GM13976 (cell line): ENCODE measurements around the gene SELENOW.
"Not testable (repeated sequence)": the region's sequence is repeated elsewhere in the genome, so short reads cannot be mapped to it uniquely, and the experiment has no call there.

ENCODE experiments used
- DNase-seq: peaks from one replicate; pipeline ENCODE4 v3.0.0; 2012; ENCODE audit warnings: low spot score
- in situ Hi-C: fragments of 300-500 bp; cut with MboI; formaldehyde crosslinking; loops from one replicate; pipeline ENCODE4 v1.12.0; 2022; ENCODE audit warnings: low sequenced_read_pairs, mixed read lengths, inconsistent platforms; ENCODE audit not compliant: unreplicated experiment
- TF ChIP-seq, protein P1 (sequence below): IDR thresholded peaks from 2 replicates; pipeline ENCODE4 v1.5.1; 2012; ENCODE audit warnings: borderline replicate concordance, mild to moderate bottlenecking; ENCODE audit not compliant: insufficient read depth; ENCODE audit errors: extremely low read depth, missing control alignments, control extremely low read depth

SELENOW gene

GRCh38 chr19:47792616-47793015, 14.1 kb downstream of the SELENOW start:
- DNase-seq = no peak
- TF ChIP-seq, protein P1, sequence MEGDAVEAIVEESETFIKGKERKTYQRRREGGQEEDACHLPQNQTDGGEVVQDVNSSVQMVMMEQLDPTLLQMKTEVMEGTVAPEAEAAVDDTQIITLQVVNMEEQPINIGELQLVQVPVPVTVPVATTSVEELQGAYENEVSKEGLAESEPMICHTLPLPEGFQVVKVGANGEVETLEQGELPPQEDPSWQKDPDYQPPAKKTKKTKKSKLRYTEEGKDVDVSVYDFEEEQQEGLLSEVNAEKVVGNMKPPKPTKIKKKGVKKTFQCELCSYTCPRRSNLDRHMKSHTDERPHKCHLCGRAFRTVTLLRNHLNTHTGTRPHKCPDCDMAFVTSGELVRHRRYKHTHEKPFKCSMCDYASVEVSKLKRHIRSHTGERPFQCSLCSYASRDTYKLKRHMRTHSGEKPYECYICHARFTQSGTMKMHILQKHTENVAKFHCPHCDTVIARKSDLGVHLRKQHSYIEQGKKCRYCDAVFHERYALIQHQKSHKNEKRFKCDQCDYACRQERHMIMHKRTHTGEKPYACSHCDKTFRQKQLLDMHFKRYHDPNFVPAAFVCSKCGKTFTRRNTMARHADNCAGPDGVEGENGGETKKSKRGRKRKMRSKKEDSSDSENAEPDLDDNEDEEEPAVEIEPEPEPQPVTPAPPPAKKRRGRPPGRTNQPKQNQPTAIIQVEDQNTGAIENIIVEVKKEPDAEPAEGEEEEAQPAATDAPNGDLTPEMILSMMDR = no peak
- in situ Hi-C loops = no loop called here

GRCh38 chr19:47794526-47794925, 16.0 kb downstream of the SELENOW start:
- in situ Hi-C loops = no loop called here
- no peak for DNase-seq

DNA sequence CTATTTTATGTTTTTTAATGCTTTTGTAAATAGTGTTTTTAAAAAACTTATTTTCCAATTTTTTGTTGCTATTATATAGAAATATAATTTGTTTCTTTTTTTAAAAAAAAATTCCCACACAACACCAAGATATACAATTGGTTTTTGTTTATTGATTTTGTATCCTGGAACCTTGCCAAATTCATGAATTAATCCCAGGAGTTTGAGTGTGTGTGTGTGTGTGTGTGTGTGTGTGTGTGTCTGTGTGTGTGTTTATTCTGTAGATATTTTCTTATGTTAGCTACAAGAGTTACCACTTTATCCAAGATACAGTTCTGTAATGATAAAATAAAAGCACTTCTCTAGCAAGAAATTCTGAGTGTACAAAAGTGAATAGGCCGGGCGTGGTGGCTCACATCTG, 18.3 kb downstream of the SELENOW start:
- no peak for DNase-seq
- in situ Hi-C loops = no loop called here
- TF ChIP-seq, protein P1 = no peak

More at GRCh38 chr19:47794526-47794925, 16.0 kb downstream of the SELENOW start:
- TF ChIP-seq, protein P1 = no peak

GRCh38 chr19:47797996-47798903, 19.7 kb downstream of the SELENOW start:
- DNase-seq = no peak
- in situ Hi-C loops = no loop called here
- TF ChIP-seq, protein P1 = no peak

DNA sequence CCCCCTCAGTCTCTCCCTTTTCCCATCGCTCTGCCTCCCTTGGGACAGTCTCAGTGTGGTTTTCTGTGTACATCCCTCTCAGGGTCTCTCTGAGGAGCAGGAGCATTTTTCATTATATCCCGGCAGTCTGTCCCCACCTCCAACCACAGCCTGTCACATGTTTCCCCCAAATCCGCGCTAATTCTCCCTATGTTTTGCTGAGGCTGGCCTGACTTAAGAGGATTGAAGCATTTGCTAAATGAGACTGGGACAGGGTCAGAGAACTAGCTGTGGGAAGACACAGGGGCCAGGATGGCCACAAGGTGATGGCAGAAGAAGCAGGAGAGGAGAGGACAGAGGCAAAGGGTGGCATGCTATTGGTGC, 20.4 kb downstream of the SELENOW start:
- TF ChIP-seq, protein P1 = no peak

DNA sequence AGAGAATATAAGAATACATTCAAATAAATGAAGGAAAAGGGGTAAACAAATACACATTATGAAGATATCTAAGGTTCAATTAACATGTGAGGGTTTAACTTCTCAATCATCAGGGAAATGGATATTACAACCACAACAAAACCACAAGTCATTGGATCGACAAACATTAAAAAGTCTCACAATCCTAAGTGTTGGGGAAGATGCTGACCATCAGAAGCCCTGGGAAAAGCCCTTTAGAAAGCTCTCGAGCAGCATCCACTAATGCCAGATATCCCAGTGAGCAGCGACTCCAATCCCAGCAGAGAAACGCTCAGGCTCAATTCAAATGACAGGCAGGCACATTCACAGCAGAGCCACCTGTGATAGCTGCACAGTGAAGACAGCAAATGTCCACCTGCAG, 22.8 kb downstream of the SELENOW start:
- in situ Hi-C loops = no loop called here
- DNase-seq = no peak
- TF ChIP-seq, protein P1 = no peak

More for the DNA sequence above, 20.4 kb downstream of the SELENOW start:
- no peak for DNase-seq
- in situ Hi-C loops = no loop called here

DNA sequence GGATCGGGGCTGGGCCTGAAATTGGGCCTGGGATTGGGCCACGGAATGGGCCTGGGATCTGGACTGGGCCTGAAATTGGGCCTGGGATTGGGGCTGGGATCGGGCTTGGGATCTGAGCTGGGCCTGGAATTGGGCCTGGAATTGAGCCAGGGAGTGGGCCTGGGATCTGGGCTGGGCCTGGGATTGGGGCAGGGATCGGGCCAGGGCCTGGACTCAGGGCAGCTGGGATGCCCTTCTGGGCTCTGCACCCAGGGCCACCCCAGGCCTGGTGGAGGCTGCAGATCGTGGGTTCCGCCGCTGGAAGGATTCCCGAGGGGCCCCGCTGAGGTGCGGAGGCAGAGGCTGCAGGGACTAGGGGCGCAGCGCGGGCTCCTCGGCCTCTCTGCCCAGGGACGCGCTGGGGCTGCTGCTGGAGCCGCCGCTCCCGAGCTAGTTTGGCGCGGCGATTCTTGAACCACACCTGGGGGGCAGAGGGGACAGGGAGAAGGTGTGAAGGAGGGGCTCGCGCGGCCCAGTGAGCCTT, 24.1 kb downstream of the SELENOW start:
- TF ChIP-seq, protein P1 = no peak
- DNase-seq = no peak
- in situ Hi-C loops = no loop called here

- DNase-seq, in situ Hi-C loops: not testable (repeated sequence)
These were observed 24.6 kb downstream of the SELENOW start for GRCh38 chr19:47803148-47803547.

- in situ Hi-C loops, DNase-seq: not testable (repeated sequence)
These were observed 25.2 kb downstream of the SELENOW start for GRCh38 chr19:47803671-47804070.

DNA sequence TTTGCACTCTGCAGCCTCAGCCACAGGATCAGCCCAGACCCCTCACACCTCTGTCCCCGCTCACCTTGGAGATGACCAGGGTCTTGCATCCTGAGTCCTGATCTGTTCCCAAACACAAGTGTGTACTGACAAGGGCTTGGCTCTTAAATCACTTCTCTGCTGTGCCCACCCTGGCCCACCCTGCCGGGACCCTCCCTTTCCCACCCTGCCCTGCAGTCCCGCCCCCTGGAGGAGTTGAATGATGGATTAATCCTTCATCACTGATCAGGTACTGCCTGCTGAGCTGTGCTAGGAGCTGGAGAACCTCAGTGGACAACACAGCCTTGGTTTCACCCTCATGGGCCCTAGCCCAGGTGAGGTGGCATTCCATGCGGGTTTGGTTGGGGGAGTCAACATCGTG, 25.9 kb downstream of the SELENOW start, which contains the start of gene TPRX1:
Gene TPRX1, minus strand, starts transcription at position 101 of the 400 bp plus-strand sequence. Its CDS starts 12 bp downstream, at position 89.
- DNase-seq, in situ Hi-C loops: not testable (repeated sequence)
